ENCODE measurements around the gene CTTN. TPM values are rescaled to one million over a fixed set of nuclear protein-coding genes. Genes with fewer than 3 reads are reported as not detected.
A peak's percentile ranks its signal among the peaks of the same experiment; 100 is the strongest.
"Not testable (repeated sequence)": the region's sequence is repeated elsewhere in the genome, so short reads cannot be mapped to it uniquely, and the experiment has no call there.

The CTTN gene
- polyA plus RNA-seq, 3 donors from 2014 or later, result 0.53 to 0.67 TPM; not detected in 1

DNA sequence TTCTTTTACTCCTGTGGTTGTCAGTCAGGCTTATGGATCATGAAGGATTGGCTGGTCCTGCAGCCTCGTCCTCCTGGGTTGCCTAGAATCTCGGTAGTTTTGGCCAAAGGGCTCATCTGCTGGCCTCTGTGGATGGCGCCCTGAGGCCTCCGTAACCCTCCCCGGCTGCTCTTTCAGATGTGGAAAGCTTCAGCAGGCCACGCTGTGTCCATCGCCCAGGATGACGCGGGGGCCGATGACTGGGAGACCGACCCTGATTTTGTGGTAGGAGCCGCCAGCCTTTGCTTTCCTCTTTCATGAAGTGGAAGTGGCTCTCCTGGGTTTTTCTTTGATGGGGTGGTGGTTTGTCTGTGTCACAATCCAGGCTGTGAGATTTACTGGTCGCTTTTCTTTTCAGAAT is 8.8 kb downstream of the CTTN start:
- Mint-ChIP-seq H3K4me1 (no peaks in the 10 kb centered on the region), H3K36me3 (no peaks in the 10 kb centered on the region), H3K27ac (no peak overlapping the region), H3K4me3 (no peak overlapping the region), H3K27me3 (ENCODE audit: low read depth in 3 of 3) (peaks cover 26 to 38% (median 29%) of the 10 kb centered on the region in 3 donors), H3K9me3 (peaks cover 0 to 4% (median 0%) of the 10 kb centered on the region in 6 donors)
- DNase-seq, result no peak

DNA sequence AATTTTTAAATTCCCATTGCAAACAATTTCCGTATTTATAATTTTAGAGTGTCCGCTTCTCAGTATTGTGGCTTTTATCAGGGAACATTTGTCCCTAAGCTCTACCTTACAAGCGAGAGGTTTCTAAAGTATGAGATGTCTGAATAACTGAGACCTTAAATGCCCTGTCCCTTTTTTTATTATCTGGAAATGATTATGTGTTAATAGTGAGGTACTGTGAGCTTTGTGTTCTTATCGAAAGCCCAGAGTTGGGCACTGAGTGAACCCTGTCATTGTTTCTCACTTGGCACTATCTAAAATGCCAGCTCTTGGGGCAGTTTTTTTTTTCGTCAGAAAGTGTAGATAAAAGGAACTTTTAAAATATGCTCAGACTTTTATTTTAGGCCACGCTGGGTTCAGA is 9.5 kb downstream of the CTTN start:
- no peak for DNase-seq
- Mint-ChIP-seq H3K9me3 (no peaks in the 10 kb centered on the region), H3K27ac (no peak overlapping the region), H3K4me1 (no peaks in the 10 kb centered on the region), H3K4me3 (no peak overlapping the region), H3K36me3 (no peaks in the 10 kb centered on the region), H3K27me3 (ENCODE audit: low read depth in 3 of 3) (peaks cover 26 to 35% (median 32%) of the 10 kb centered on the region in 3 donors)

DNA sequence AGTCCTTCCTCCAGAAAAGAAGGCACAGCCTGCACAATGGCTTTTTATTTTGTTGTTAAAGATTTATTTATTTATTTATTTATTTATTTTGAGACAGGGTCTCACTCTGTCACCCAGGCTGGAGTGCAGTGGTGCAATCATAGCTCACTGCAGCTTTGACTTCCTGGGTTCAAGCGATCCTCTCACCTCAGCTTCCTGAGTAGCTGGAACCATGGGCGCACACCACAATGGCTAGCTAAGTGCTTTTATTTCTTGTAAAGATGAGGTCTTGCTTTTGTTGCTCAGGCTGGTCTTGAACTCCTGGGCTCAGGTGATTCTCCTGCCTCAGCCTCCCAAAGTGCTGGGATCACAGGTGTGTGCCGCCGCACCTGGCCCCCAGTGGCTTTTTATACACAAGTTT is 10.0 kb downstream of the CTTN start:
- not testable (repeated sequence) for H3K4me1 Mint-ChIP-seq, H3K27ac Mint-ChIP-seq, DNase-seq, H3K36me3 Mint-ChIP-seq, H3K4me3 Mint-ChIP-seq, H3K9me3 Mint-ChIP-seq
- H3K27me3 Mint-ChIP-seq (ENCODE audit: low read depth in 3 of 3), result peaks cover 29 to 35% (median 33%) of the 10 kb centered on the region in 3 donors

DNA sequence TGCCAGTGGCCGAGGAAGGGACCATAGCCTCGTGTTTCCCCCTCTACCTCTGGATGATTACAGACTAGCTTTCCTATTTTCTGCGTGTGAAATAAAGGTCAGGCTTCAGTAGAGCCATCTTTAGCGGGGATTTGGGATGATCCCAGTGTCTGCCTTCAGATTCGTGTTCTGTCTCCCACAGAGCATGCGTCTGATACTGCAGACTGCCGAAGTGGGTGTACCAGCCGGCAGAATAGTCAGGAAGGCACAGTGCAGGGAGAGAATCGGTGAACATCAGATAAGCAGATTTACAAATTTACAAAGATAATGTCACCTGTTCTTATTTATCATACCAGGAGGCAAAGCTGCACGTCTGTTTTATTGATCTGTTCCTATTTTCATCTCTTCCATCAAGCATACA is 11.1 kb downstream of the CTTN start:
- no peaks in the 10 kb centered on the region for H3K9me3 Mint-ChIP-seq
- no peak overlapping the region for H3K27ac Mint-ChIP-seq
- no peaks in the 10 kb centered on the region for H3K4me1 Mint-ChIP-seq
- peaks cover 31 to 35% (median 32%) of the 10 kb centered on the region in 3 donors for H3K27me3 Mint-ChIP-seq (ENCODE audit: low read depth in 3 of 3)
- no peaks in the 10 kb centered on the region for H3K36me3 Mint-ChIP-seq
- no peak overlapping the region for H3K4me3 Mint-ChIP-seq
- DNase-seq, result no peak

DNA sequence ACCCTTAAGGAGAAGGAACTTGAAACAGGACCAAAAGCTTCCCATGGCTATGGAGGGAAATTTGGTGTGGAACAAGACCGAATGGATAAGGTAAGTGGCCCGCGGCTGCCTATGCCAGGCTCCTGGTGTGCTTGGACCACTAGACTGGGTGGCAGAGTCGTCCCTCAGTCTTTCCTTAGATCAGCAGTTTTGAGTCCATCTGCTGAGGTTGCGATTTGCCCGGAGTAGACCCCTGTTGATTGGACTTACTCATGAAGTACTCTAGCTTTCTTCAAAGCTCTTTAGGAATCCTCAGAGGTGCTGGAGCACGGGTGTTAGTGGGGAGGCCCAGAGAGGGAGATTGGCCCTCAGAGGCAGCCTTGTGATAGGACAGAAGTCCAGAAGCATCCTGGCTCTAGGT is 11.5 kb downstream of the CTTN start:
- Mint-ChIP-seq H3K27me3 (ENCODE audit: low read depth in 3 of 3) (peaks cover 27 to 38% (median 37%) of the 10 kb centered on the region in 3 donors), H3K4me3 (no peak overlapping the region), H3K27ac (no peak overlapping the region), H3K9me3 (no peaks in the 10 kb centered on the region), H3K36me3 (no peaks in the 10 kb centered on the region), H3K4me1 (no peaks in the 10 kb centered on the region)
- DNase-seq, result no peak

DNA sequence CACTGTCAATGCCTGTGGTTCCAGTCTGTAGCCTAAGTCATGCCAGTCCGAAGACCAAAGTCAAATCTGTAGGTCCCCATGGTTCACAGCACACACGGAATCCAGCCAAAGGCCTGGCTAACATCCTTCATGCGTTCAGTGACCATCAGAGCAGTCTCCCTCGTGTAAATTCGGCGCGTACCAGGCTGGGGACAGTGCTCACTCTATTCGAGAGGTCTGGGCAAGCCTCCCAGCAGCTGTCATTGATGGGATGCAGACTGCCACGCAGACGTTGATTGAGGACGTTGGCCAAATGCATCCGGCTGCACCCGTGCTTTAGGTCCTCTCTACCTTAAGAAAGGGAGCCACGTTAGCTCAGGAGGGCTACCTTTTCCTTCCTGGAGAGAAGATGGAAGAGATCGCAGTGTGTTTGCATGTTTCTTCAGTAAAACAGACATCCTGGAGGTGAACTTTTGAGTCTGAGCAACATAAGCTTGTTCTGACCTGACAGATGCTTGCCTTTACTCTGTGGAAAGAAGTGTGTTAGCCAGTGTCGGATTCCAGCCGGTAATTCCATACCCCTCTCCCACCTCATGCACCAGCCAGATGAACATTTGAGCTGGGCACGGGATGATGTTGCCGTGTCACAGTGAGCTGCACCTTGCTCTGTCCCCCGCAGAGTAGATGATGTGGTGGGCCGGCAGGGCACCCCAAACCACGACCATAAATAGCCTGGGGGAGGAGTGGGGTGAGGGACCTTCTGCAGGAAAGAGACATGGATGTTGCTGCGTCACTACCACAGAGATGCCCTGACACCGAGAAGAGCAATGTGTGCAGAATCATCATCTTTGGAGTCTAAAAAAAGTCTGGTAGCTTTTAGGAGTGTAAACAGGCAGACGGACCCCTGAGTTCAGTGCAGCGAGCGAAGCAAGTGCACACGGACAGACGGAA is 12.2 kb downstream of the CTTN start:
- H3K27me3 Mint-ChIP-seq (ENCODE audit: low read depth in 3 of 3), result peaks cover 22 to 41% (median 37%) of the 10 kb centered on the region in 3 donors

DNA sequence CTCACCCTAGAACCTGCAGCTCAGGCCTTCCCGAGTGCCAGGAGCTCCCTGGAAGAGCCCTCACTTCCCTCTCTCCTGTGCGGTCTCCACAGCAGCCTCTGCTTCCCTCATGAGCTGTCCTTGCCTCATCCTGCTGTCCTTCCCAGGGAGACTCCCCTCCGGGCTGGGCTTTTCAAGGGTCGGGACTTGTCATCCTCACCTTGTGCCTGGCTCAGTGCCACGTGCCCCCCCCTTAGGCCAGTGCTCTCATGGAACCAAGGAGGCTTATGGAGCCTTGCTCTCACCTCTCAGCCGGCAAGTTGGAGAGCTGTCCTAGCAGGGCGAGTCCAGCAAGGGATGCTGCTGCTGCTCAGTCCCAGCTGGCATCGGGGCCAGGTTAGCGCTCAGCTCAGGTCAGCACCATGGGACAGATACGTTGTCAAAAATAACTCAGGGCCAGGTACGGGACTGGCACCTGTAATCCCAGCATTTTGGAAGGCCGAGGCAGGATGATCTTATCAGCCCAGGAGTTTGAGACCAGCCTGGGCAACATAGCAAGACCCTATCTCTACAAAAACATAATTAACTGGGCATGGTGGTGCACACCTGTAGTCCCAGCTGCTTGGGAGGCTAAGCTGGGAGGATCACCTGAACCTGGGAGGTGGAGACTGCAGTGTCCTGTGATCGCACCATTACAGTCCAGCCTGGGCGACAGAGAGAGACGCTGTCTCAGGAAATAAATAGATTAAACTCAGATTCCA is 13.6 kb downstream of the CTTN start:
- H3K4me3 Mint-ChIP-seq, result no peak overlapping the region
- H3K36me3 Mint-ChIP-seq, result no peaks in the 10 kb centered on the region
- no peaks in the 10 kb centered on the region for H3K9me3 Mint-ChIP-seq
- H3K4me1 Mint-ChIP-seq, result peaks cover 0 to 13% of the 10 kb centered on the region in 2 donors
- H3K27me3 Mint-ChIP-seq (ENCODE audit: low read depth in 3 of 3), result peaks cover 24 to 48% (median 37%) of the 10 kb centered on the region in 3 donors
- no peak for DNase-seq
- H3K27ac Mint-ChIP-seq, result no peak overlapping the region

More for the DNA sequence above, 12.2 kb downstream of the CTTN start:
- no peak overlapping the region for H3K27ac Mint-ChIP-seq
- H3K4me3 Mint-ChIP-seq, result no peak overlapping the region
- H3K36me3 Mint-ChIP-seq, result no peaks in the 10 kb centered on the region
- no peak for DNase-seq
- H3K4me1 Mint-ChIP-seq, result peaks cover 0 to 4% of the 10 kb centered on the region in 2 donors
- H3K9me3 Mint-ChIP-seq, result no peaks in the 10 kb centered on the region

DNA sequence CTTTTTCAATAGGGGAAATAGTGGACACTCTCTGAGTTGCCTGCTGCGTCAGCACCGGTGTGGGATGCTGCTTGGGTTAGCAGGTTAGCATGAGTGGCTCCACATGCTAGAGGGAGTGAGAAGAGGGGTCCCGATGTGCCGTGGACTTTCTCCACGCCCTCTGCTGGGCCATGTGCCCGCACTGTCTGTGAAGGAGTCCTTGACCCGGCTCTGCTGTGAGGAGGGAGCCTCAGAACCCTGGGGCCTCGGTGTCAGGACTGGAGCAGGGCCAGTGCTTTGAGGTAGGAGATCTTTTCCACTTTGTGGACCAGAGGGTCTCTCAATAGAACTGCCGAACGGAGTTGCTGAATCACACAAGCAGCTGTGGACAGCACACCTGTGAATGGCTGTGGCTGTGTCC is 14.8 kb downstream of the CTTN start:
- Mint-ChIP-seq H3K27me3 (ENCODE audit: low read depth in 3 of 3) (peaks cover 20 to 44% (median 34%) of the 10 kb centered on the region in 3 donors), H3K4me1 (peaks cover 0 to 13% of the 10 kb centered on the region in 2 donors), H3K4me3 (no peak overlapping the region), H3K36me3 (no peaks in the 10 kb centered on the region), H3K27ac (no peak overlapping the region), H3K9me3 (no peaks in the 10 kb centered on the region)
- DNase-seq, result no peak

DNA sequence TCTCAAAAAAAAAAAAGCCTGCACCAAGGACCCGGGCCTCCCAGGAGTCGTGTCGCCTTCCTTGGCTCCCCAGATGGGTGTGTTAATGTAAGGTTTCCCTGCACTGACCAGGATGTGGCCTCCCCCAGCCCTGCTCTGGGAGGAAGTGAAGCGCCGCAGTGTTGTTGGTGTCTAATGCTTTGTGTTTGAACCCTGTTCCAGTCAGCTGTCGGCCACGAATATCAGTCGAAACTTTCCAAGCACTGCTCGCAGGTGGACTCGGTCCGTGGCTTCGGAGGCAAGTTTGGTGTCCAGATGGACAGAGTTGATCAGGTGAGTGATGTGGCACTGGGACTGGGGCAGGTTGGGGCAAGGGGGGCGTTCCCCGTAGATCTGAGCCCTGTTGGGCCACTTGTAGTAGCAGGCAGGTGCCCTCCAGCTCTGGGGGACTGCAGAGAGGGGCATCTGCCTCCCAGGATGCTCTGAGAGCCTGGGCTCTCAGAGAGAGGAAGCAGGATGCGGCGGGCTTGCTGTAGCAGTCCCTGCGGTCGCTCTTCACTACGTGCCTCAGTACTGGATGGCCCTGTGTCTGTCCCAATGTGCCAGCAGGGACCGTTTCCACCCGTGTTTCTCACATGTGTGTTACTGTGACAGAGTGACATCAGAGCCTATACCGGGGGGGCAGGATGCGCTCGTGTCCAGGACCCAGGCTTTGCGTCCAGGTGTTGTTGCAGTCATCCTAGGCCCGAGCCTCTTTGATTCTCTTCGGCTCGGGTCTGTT is 16.2 kb downstream of the CTTN start:
- H3K27me3 Mint-ChIP-seq (ENCODE audit: low read depth in 3 of 3), result peaks cover 15 to 46% (median 36%) of the 10 kb centered on the region in 3 donors
- no peak overlapping the region for H3K27ac Mint-ChIP-seq

DNA sequence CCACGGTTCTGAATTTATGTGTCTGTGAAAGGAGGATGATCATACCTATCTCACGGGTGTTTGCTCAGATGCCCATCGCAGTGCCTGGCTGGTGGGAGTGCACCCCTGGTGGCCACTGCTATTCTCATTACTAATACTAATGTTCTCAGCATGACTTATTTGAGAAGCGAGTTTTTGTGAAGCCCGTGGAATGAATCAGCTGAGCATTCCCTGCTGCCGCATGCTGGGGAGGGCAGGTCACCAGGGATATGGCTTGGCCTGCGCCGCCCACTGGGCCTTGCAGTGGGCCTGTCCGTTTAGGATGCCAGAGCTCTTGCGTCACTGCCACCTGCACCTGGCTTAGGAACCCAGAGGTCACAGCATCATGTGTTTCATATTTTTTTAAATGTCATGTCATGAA is 16.9 kb downstream of the CTTN start:
- Mint-ChIP-seq H3K4me3 (no peak overlapping the region), H3K4me1 (peaks cover 0 to 13% of the 10 kb centered on the region in 2 donors), H3K9me3 (no peaks in the 10 kb centered on the region), H3K36me3 (no peaks in the 10 kb centered on the region), H3K27ac (no peak overlapping the region), H3K27me3 (ENCODE audit: low read depth in 3 of 3) (peaks cover 16 to 44% (median 37%) of the 10 kb centered on the region in 3 donors)
- no peak for DNase-seq

More for the DNA sequence above, 16.2 kb downstream of the CTTN start:
- no peaks in the 10 kb centered on the region for H3K9me3 Mint-ChIP-seq
- H3K4me3 Mint-ChIP-seq, result no peak overlapping the region
- no peak for DNase-seq
- H3K36me3 Mint-ChIP-seq, result no peaks in the 10 kb centered on the region
- H3K4me1 Mint-ChIP-seq, result peaks cover 0 to 13% of the 10 kb centered on the region in 2 donors

DNA sequence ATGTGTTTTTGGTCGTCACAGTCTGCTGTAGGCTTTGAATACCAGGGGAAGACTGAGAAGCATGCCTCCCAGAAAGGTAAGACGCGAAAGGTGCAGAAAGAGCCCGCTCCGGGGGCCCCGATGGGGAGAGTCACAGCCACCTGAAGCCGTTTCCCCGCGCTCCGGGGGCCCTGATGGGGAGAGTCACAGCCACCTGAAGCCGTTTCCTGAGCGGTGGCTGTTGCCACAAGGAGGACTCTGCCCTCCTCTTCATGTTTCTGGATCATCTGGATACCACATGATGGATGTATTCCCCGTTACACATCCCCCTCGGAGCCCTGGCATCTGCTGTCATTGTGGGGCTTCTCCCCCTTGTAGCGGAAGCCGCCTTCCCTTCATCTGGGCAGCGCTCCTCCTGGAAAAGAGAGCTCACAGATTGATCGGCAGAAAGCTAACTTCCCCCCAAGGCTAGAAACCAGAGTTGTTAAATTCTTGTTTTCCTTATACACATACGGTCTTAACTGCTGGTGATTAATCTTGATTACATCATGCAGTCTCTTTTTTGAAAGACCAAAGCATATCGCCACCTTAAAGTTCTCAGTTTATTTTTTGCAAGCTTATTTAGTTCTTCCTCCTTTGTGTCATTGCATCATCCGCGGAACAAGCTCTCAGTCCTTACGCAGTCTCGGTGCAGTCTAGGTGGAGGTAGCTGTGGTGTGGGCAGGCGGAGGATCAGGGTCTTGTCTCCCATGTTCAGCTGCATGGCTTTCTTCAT is 17.5 kb downstream of the CTTN start:
- Mint-ChIP-seq H3K36me3 (no peaks in the 10 kb centered on the region), H3K9me3 (no peaks in the 10 kb centered on the region), H3K4me1 (peaks cover 0 to 13% of the 10 kb centered on the region in 2 donors), H3K27me3 (ENCODE audit: low read depth in 3 of 3) (peaks cover 23 to 41% (median 35%) of the 10 kb centered on the region in 3 donors), H3K27ac (no peak overlapping the region), H3K4me3 (peak overlapping the region in 1 of 5 donors; percentile 52)
- DNase-seq, result no peak

DNA sequence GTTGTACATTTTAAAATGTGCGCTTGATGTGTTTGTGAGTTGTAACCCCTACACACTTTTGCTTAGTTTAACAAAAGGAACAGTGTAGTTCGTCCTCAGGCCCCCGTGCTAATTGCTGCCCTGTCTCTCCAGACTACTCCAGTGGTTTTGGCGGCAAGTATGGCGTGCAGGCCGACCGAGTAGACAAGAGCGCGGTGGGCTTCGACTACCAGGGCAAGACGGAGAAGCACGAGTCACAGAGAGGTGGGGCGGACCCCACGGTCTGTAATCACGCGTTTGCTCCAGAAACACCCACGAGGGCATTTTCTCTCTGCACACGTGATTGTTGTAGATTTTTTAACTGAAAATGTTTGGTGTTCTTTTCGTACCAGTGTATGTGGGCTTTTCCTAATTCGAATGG is 18.6 kb downstream of the CTTN start:
- DNase-seq, result no peak
- Mint-ChIP-seq H3K4me1 (peaks cover 0 to 13% of the 10 kb centered on the region in 2 donors), H3K4me3 (no peak overlapping the region), H3K9me3 (no peaks in the 10 kb centered on the region), H3K36me3 (no peaks in the 10 kb centered on the region), H3K27me3 (ENCODE audit: low read depth in 3 of 3) (peaks cover 32 to 44% (median 39%) of the 10 kb centered on the region in 3 donors), H3K27ac (no peak overlapping the region)

DNA sequence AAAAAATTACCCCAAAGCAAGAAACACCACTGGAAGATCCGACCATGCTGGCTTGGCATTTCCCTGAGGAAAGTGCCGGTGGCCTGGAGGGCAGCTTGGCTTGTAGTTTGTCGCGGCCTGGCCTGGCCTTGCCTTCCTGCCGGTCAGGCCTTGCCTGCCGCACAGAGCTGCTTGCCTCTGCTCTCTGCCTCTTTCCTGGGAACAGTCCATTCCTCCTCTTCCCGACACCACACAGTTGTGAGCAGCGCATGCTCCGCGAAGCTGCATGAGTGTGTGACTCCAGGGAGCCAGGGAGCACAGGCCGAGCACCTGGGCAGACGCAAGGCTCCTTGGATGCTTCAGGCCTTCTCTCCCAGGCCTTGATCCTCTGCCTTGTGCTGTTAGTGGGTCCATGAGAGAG is 19.8 kb downstream of the CTTN start:
- Mint-ChIP-seq H3K4me3 (no peak overlapping the region), H3K4me1 (peaks cover 2 to 17% of the 10 kb centered on the region in 2 donors), H3K9me3 (no peaks in the 10 kb centered on the region), H3K36me3 (no peaks in the 10 kb centered on the region), H3K27me3 (ENCODE audit: low read depth in 3 of 3) (peaks cover 38 to 49% (median 39%) of the 10 kb centered on the region in 3 donors), H3K27ac (no peak overlapping the region)
- DNase-seq, result no peak

Measured in immature natural killer cell (primary cell).